ENCODE data around the gene CDH22. TPM values are rescaled to one million over a fixed set of nuclear protein-coding genes. Genes with fewer than 3 reads are reported as not detected.

CDH22 gene
- total and polyA plus RNA-seq, 4 donors = 0.03 to 0.25 (median 0.09) TPM

GRCh38 chr20:46169245-46170171 lies 138.8 kb downstream of the CDH22 start:
- H3K9ac ChIP-seq (ENCODE audit: insufficient read depth in 1 of 2, low read length in 2 of 2) = no peak overlapping the region
- no peaks in the 10 kb centered on the region for H3K36me3 ChIP-seq (ENCODE audit: control insufficient read depth in 4 of 4, insufficient read depth in 4 of 4, low read length in 4 of 4)
- H3K4me1 ChIP-seq (ENCODE audit: control insufficient read depth in 5 of 5, insufficient read depth in 5 of 5, low read length in 5 of 5) = no peaks in the 10 kb centered on the region
- H3K4me3 ChIP-seq = no peak overlapping the region
- no peak overlapping the region for H3K27ac ChIP-seq (ENCODE audit: low read depth in 1 of 2, low read length in 1 of 2)
- 61 to 72% methylated on average over 13 of the region's 13 CpGs for WGBS, 2 donors
- peaks cover 0 to 7% (median 0%) of the 10 kb centered on the region in 4 donors for H3K9me3 ChIP-seq (ENCODE audit: control insufficient read depth in 4 of 4, insufficient read depth in 3 of 4, low read length in 3 of 4)
- no peak for TF ChIP-seq CTCF (IDR thresholded peaks at IDR 0.05; ENCODE audit: control extremely low read depth, extremely low read depth)
- H3K27me3 ChIP-seq (ENCODE audit: control insufficient read depth in 3 of 3, insufficient read depth in 3 of 3, low read length in 2 of 3) = peaks cover 0 to 48% (median 16%) of the 10 kb centered on the region in 3 donors
- DNase-seq (no peak), ATAC-seq (ENCODE audit: insufficient read depth, low FRiP score) (no peak)

GRCh38 chr20:46168438-46168837 lies 139.9 kb downstream of the CDH22 start:
- ATAC-seq (ENCODE audit: insufficient read depth, low FRiP score) (no peak), DNase-seq (no peak)
- Histone ChIP-seq H3K27ac (ENCODE audit: low read depth in 1 of 2, low read length in 1 of 2) (no peak overlapping the region), H3K9ac (ENCODE audit: insufficient read depth in 1 of 2, low read length in 2 of 2) (no peak overlapping the region), H3K9me3 (ENCODE audit: control insufficient read depth in 4 of 4, insufficient read depth in 3 of 4, low read length in 3 of 4) (peaks cover 0 to 7% (median 0%) of the 10 kb centered on the region in 4 donors), H3K27me3 (ENCODE audit: control insufficient read depth in 3 of 3, insufficient read depth in 3 of 3, low read length in 2 of 3) (peaks cover 0 to 44% (median 13%) of the 10 kb centered on the region in 3 donors), H3K4me3 (no peak overlapping the region), H3K36me3 (ENCODE audit: control insufficient read depth in 4 of 4, insufficient read depth in 4 of 4, low read length in 4 of 4) (no peaks in the 10 kb centered on the region), H3K4me1 (ENCODE audit: control insufficient read depth in 5 of 5, insufficient read depth in 5 of 5, low read length in 5 of 5) (no peaks in the 10 kb centered on the region)
- no peak for TF ChIP-seq CTCF (IDR thresholded peaks at IDR 0.05; ENCODE audit: control extremely low read depth, extremely low read depth)
- WGBS, 2 donors = 57 to 66% methylated on average over 8 of the region's 8 CpGs

- Histone ChIP-seq H3K36me3 (ENCODE audit: control insufficient read depth in 4 of 4, insufficient read depth in 4 of 4, low read length in 4 of 4) (no peaks in the 10 kb centered on the region), H3K27me3 (ENCODE audit: control insufficient read depth in 3 of 3, insufficient read depth in 3 of 3, low read length in 2 of 3) (peaks cover 0 to 37% (median 4%) of the 10 kb centered on the region in 3 donors), H3K27ac (ENCODE audit: low read depth in 1 of 2, low read length in 1 of 2) (no peak overlapping the region), H3K9me3 (ENCODE audit: control insufficient read depth in 4 of 4, insufficient read depth in 3 of 4, low read length in 3 of 4) (peaks cover 0 to 7% (median 0%) of the 10 kb centered on the region in 4 donors), H3K4me1 (ENCODE audit: control insufficient read depth in 5 of 5, insufficient read depth in 5 of 5, low read length in 5 of 5) (no peaks in the 10 kb centered on the region), H3K9ac (ENCODE audit: insufficient read depth in 1 of 2, low read length in 2 of 2) (no peak overlapping the region), H3K4me3 (no peak overlapping the region)
- ATAC-seq (ENCODE audit: insufficient read depth, low FRiP score) (no peak), DNase-seq (no peak)
- no peak for TF ChIP-seq CTCF (IDR thresholded peaks at IDR 0.05; ENCODE audit: control extremely low read depth, extremely low read depth)
These were observed 141.2 kb downstream of the CDH22 start for GRCh38 chr20:46167080-46167479.

Measured in lung (tissue), 12 donors.